ENCODE measurements around the gene ATP13A3.

DNA sequence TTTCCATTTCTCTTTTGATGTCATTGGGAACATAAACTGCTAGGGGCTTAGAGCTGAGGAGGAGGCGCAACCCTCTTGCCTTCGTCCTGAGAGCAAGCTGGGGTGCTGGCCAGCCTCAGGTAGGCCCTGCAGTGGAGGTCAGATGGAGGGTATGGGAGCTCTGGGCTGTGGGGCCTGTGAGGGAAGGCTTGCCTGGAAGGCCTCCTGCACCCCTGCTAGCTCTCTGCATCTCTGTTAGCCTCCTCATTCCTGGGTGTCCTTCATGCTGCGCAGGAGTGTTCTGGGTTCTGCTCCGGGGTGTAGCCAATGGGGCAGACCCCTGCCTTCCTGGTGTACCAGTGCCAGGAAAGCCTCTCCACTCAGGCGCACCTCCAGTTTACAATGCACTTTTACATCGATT lies 99.5 kb downstream of the ATP13A3 start:
- TF ChIP-seq, protein P1, sequence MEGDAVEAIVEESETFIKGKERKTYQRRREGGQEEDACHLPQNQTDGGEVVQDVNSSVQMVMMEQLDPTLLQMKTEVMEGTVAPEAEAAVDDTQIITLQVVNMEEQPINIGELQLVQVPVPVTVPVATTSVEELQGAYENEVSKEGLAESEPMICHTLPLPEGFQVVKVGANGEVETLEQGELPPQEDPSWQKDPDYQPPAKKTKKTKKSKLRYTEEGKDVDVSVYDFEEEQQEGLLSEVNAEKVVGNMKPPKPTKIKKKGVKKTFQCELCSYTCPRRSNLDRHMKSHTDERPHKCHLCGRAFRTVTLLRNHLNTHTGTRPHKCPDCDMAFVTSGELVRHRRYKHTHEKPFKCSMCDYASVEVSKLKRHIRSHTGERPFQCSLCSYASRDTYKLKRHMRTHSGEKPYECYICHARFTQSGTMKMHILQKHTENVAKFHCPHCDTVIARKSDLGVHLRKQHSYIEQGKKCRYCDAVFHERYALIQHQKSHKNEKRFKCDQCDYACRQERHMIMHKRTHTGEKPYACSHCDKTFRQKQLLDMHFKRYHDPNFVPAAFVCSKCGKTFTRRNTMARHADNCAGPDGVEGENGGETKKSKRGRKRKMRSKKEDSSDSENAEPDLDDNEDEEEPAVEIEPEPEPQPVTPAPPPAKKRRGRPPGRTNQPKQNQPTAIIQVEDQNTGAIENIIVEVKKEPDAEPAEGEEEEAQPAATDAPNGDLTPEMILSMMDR (conservative IDR thresholded peaks at IDR 0.05; ENCODE audit: low read length), result no peak
- TF ChIP-seq EZH2phosphoT487 (IDR thresholded peaks at IDR 0.05; ENCODE audit: borderline replicate concordance, low read depth, low read length), result no peak
